ENCODE results near the gene PRSS37. TPM values are rescaled to one million over a fixed set of nuclear protein-coding genes. Genes with fewer than 3 reads are reported as not detected.

PRSS37 gene
- not detected in 2 replicates for total RNA-seq

GRCh38 chr7:141841385-141841784 is at the start of gene PRSS37:
Gene PRSS37, minus strand, starts transcription at chr7:141841485. Its CDS starts 436 bp downstream, at chr7:141841049.

GRCh38 chr7:141789917-141790316 is 51.4 kb downstream of the PRSS37 start, which contains the start of gene TAS2R5:
Gene TAS2R5, plus strand, starts transcription at chr7:141790217. Its CDS starts 145 bp downstream, at chr7:141790362.

Other genes starting within 250 kb of the PRSS37 start
- 6.9 and 8.4 TPM in 2 replicates for gene DENND11, start 139.3 kb downstream of the PRSS37 start, total RNA-seq
- gene WEE2, start 133.1 kb downstream of the PRSS37 start, total RNA-seq, result not detected in 2 replicates
- 121 and 139 TPM in 2 replicates for gene SSBP1, start 103.1 kb downstream of the PRSS37 start, total RNA-seq
- 2.9 and 4.1 TPM in 2 replicates for gene TAS2R3, start 77.4 kb downstream of the PRSS37 start, total RNA-seq
- 2.4 and 3.8 TPM in 2 replicates for gene TAS2R4, start 64.8 kb downstream of the PRSS37 start, total RNA-seq
- 1.9 and 2.6 TPM in 2 replicates for gene TAS2R5, start 51.3 kb downstream of the PRSS37 start, total RNA-seq
- gene OR9A4, start 74.9 kb upstream of the PRSS37 start, total RNA-seq, result 0.11 and 0.13 TPM in 2 replicates
- not detected in 2 replicates for gene CLEC5A, start 105.5 kb upstream of the PRSS37 start, total RNA-seq
- not detected in 2 replicates for gene TAS2R38, start 132.3 kb upstream of the PRSS37 start, total RNA-seq
- 0.43 TPM in 1 of 2 replicates, not detected in the other for gene MGAM, start 154.4 kb upstream of the PRSS37 start, total RNA-seq

Measured in articular chondrocyte of knee joint (primary cell).